Fibroblast of lung (primary cell): Measurements from ENCODE around the gene LGI2.

Experiments
- CTCF ChIP-seq, 2 donors: IDR thresholded peaks in 1 of 2; conservative IDR thresholded peaks in 1 of 2; 1 replicate in 1 of 2; 2 replicates in 1 of 2; pipeline ENCODE4 v1.5.1; 2011 to 2012; ENCODE audit warnings: low read length in 2 of 2, control low read depth in 1 of 2, inconsistent platforms in 1 of 2, low read depth in 1 of 2, mild to moderate bottlenecking in 1 of 2
- EZH2 ChIP-seq: IDR thresholded peaks from 2 replicates; pipeline ENCODE4 v1.5.1; 2012; ENCODE audit warnings: low read length, control low read depth, mild to moderate bottlenecking; ENCODE audit errors: missing control alignments

GRCh38 chr4:25075129-25075528 lies 44.4 kb upstream of the LGI2 start:
- TF ChIP-seq CTCF (conservative IDR thresholded peaks at IDR 0.05 in 1 of 2, IDR thresholded peaks at IDR 0.05 in 1 of 2; ENCODE audit: low read depth in 1 of 2, low read length in 2 of 2) (no peak), EZH2 (no peak)
